SU-DHL-6 (cell line): Measurements from ENCODE around the gene GRIK5.

Source experiments
- CTCF ChIP-seq: fragments of 200-600 bp; sonication (generic); IDR thresholded peaks from one replicate; pipeline ENCODE4 v1.5.1; 2017; ENCODE audit warnings: antibody characterized with exemption, mild to moderate bottlenecking, low read length, moderate library complexity; ENCODE audit not compliant: insufficient read depth, poor library complexity, severe bottlenecking
- EZH2phosphoT487 ChIP-seq: fragments of 200-600 bp; sonication (generic), shearing (Covaris generic); conservative IDR thresholded peaks from 2 replicates; pipeline ENCODE4 v1.6.1; 2018; ENCODE audit warnings: mild to moderate bottlenecking, antibody characterized with exemption, low read length, moderate library complexity, mixed read lengths

- TF ChIP-seq CTCF, result no peak
- no peak for TF ChIP-seq EZH2phosphoT487
These were observed 27.5 kb upstream of the GRIK5 start for GRCh38 chr19:42097461-42097860.
